HG02970 (cell line): Measurements from ENCODE around the gene SGCA.

ENCODE experiments used
- ATAC-seq: cut with Tn5 transposase; IDR thresholded peaks from one replicate; pipeline ENCODE4 v1.9.1; 2021; ENCODE audit warnings: mild to moderate bottlenecking, moderate library complexity, moderate number of reproducible peaks; ENCODE audit not compliant: unreplicated experiment, low FRiP score

Gene SGCA

GRCh38 chr17:50205963-50206505 lies 40.2 kb downstream of the SGCA start:
- ATAC-seq, result no peak

GRCh38 chr17:50206604-50207293 lies 40.9 kb downstream of the SGCA start:
- ATAC-seq, result no peak

GRCh38 chr17:50207315-50207714 lies 41.5 kb downstream of the SGCA start:
- ATAC-seq, result no peak

- no peak for ATAC-seq
Measured at GRCh38 chr17:50207792-50208567, 42.2 kb downstream of the SGCA start.

- no peak for ATAC-seq
Measured at GRCh38 chr17:50208611-50209061, 42.8 kb downstream of the SGCA start.

- no peak for ATAC-seq
Measured at GRCh38 chr17:50209133-50209471, 43.3 kb downstream of the SGCA start.

GRCh38 chr17:50209472-50210239 lies 43.9 kb downstream of the SGCA start:
- ATAC-seq, result no peak

- no peak for ATAC-seq
Measured at GRCh38 chr17:50210240-50211225, 44.7 kb downstream of the SGCA start.

- ATAC-seq, result no peak
Measured at GRCh38 chr17:50211249-50212120, 45.7 kb downstream of the SGCA start.

- ATAC-seq, result no peak
Measured at GRCh38 chr17:50212121-50212843, 46.5 kb downstream of the SGCA start.

GRCh38 chr17:50213026-50214022 lies 47.5 kb downstream of the SGCA start:
- no peak for ATAC-seq

- no peak for ATAC-seq
Measured at GRCh38 chr17:50214976-50215760, 49.4 kb downstream of the SGCA start.

GRCh38 chr17:50217591-50217990 lies 51.8 kb downstream of the SGCA start:
- no peak for ATAC-seq

GRCh38 chr17:50218071-50218759 lies 52.4 kb downstream of the SGCA start:
- ATAC-seq, result no peak

- no peak for ATAC-seq
Measured at GRCh38 chr17:50218771-50219315, 53.0 kb downstream of the SGCA start.
